Transverse colon (tissue), 4 donors: Measurements from ENCODE around the gene TXNRD1. TPM values are rescaled to one million over a fixed set of nuclear protein-coding genes. Genes with fewer than 3 reads are reported as not detected.

Source experiments
- DNase-seq: peaks from one replicate; pipeline ENCODE4 v3.0.0-alpha.2; 2019
- H3K27ac ChIP-seq, 4 donors: fragments of 200-600 bp; sonication (generic); 2 replicates each; pipeline ENCODE4 v1.5.1; 2016 to 2018; ENCODE audit warnings: inconsistent platforms in 4 of 4
- H3K27me3 ChIP-seq: fragments of 200-600 bp; sonication (generic); 2 replicates; pipeline ENCODE4 v1.5.1; 2017; ENCODE audit warnings: inconsistent platforms
- H3K36me3 ChIP-seq, 4 donors: fragments of 200-600 bp; sonication (generic); 2 replicates each; pipeline ENCODE4 v1.5.1; 2017 to 2019; ENCODE audit warnings: inconsistent platforms in 4 of 4
- H3K4me1 ChIP-seq, 4 donors: fragments of 200-600 bp; sonication (generic); 2 replicates each; pipeline ENCODE4 v1.5.1; 2017 to 2020; ENCODE audit warnings: inconsistent platforms in 4 of 4
- H3K4me3 ChIP-seq, 4 donors: fragments of 200-600 bp; sonication (generic); 1 replicate in 1 of 4; 2 replicates in 3 of 4; pipeline versions ENCODE4 v1.5.1 to v1.6.1; 2017 to 2019; ENCODE audit warnings: inconsistent platforms in 4 of 4
- H3K9me3 ChIP-seq, 2 donors: fragments of 200-600 bp; sonication (generic); 2 replicates each; pipeline ENCODE4 v1.5.1; 2017 to 2019; ENCODE audit warnings: inconsistent platforms in 2 of 2
- CTCF ChIP-seq, 5 experiments: fragments of 200-600 bp in 3 of 5; fragments of 450-650 bp in 2 of 5; sonication (generic) in 3 of 5; IDR thresholded peaks; 1 replicate in 2 of 5; 2 replicates in 3 of 5; pipeline ENCODE4 v1.5.1; 2016 to 2017; ENCODE audit warnings: antibody characterized with exemption in 5 of 5, inconsistent platforms in 3 of 5, mild to moderate bottlenecking in 2 of 5, moderate library complexity in 1 of 5
- EP300 ChIP-seq: sonication (generic); formaldehyde crosslinking; IDR thresholded peaks from one replicate; pipeline ENCODE4 v1.6.1; 2017; ENCODE audit warnings: antibody characterized with exemption, low read depth
- POLR2A ChIP-seq: fragments of 450-650 bp; IDR thresholded peaks from one replicate; pipeline ENCODE4 v1.6.1; 2016; ENCODE audit warnings: antibody characterized with exemption, mild to moderate bottlenecking, moderate library complexity
- POLR2AphosphoS5 ChIP-seq, 3 donors: sonication (generic); formaldehyde crosslinking; IDR thresholded peaks; one replicate each; pipeline ENCODE4 v1.6.1; 2016; ENCODE audit warnings: antibody characterized with exemption in 3 of 3
- WGBS, 2 donors: methylation state at CpG; one replicate each; pipeline ENCODE4 v1.1.5; 2018; ENCODE audit warnings: low coverage in 1 of 2; 5-methylcytosine and 5-hydroxymethylcytosine counted together
- in situ Hi-C, 4 donors: fragments of 200-750 bp; cut with MboI; loops; one replicate each; pipeline versions ENCODE4 v1.15.0 to v1.15.1; 2017; ENCODE audit warnings: low sequenced_read_pairs in 3 of 4, low pct_ligation_motif_present in 1 of 4, low pct_unique_long_range_greater_than_20kb in 1 of 4
- intact Hi-C: fragments of 100-400 bp; cut with DNase I; formaldehyde crosslinking; loops from one replicate; pipeline ENCODE4 v1.15.1; 2023; ENCODE audit warnings: low total_unique reads
- total RNA-seq, 4 donors: library from RNA; depleted of rRNA; stranded (reverse); fragments of >200 nt; gene quantifications; one replicate each; pipeline ENCODE4 v1.1.0, GENCODE V29; 2016

TXNRD1 gene
- total RNA-seq, 4 donors from 2014 or later: 72.9 to 127 (median 122) TPM

- WGBS, 2 donors: 95 to 97% methylated on average over 6 to 18 of the region's 18 CpGs
- no peak for TF ChIP-seq POLR2AphosphoS5 (IDR thresholded peaks at IDR 0.05)
- TF ChIP-seq EP300: no peak
- TF ChIP-seq CTCF (IDR thresholded peaks at IDR 0.05): no peak
- TF ChIP-seq POLR2A: no peak
- H3K4me1 ChIP-seq: peaks cover 0 to 2% (median 0%) of the 10 kb centered on the region in 4 donors
- H3K27ac ChIP-seq: no peak overlapping the region
- in situ Hi-C loops: no loop called here
- no peak for DNase-seq
- H3K9me3 ChIP-seq: no peaks in the 10 kb centered on the region
- intact Hi-C loops: no loop called here
- no peaks in the 10 kb centered on the region for H3K36me3 ChIP-seq
- H3K27me3 ChIP-seq: no peaks in the 10 kb centered on the region
- no peak overlapping the region for H3K4me3 ChIP-seq
Measured at GRCh38 chr12:104187446-104188155, 28.0 kb upstream of the TXNRD1 start.

- in situ Hi-C loops (no loop called here), intact Hi-C loops (no loop called here)
- WGBS, 2 donors: 80 to 92% methylated on average over 3 of the region's 3 CpGs
- no peak overlapping the region for H3K27ac ChIP-seq
- no peak for DNase-seq
- TF ChIP-seq CTCF (IDR thresholded peaks at IDR 0.05) (no peak), EP300 (no peak), POLR2A (no peak), POLR2AphosphoS5 (IDR thresholded peaks at IDR 0.05) (no peak)
- no peaks in the 10 kb centered on the region for H3K9me3 ChIP-seq
- no peaks in the 10 kb centered on the region for H3K36me3 ChIP-seq
- H3K4me1 ChIP-seq: no peaks in the 10 kb centered on the region
- no peak overlapping the region for H3K4me3 ChIP-seq
- H3K27me3 ChIP-seq: no peaks in the 10 kb centered on the region
Measured at GRCh38 chr12:104188534-104188933, 27.0 kb upstream of the TXNRD1 start.

- Histone ChIP-seq H3K4me1 (no peaks in the 10 kb centered on the region), H3K4me3 (no peak overlapping the region), H3K27ac (no peak overlapping the region), H3K9me3 (no peaks in the 10 kb centered on the region), H3K27me3 (no peaks in the 10 kb centered on the region), H3K36me3 (no peaks in the 10 kb centered on the region)
- DNase-seq: no peak
- in situ Hi-C loops (no loop called here), intact Hi-C loops (no loop called here)
- TF ChIP-seq CTCF (IDR thresholded peaks at IDR 0.05) (no peak), POLR2A (no peak), EP300 (no peak), POLR2AphosphoS5 (IDR thresholded peaks at IDR 0.05) (no peak)
- 90% methylated on average over 2 of the region's 2 CpGs; no CpG with 5 or more reads in 1 of the 2 donors for WGBS, 2 donors
Measured at GRCh38 chr12:104189915-104190555, 25.5 kb upstream of the TXNRD1 start.

- in situ Hi-C loops: no loop called here
- intact Hi-C loops: no loop called here
- 100% methylated on average over 3 of the region's 3 CpGs for WGBS, 2 donors
Measured at GRCh38 chr12:104190641-104191176, 24.9 kb upstream of the TXNRD1 start.

More at GRCh38 chr12:104190641-104191176, 24.9 kb upstream of the TXNRD1 start:
- Histone ChIP-seq H3K4me1 (no peaks in the 10 kb centered on the region), H3K27me3 (no peaks in the 10 kb centered on the region), H3K36me3 (no peaks in the 10 kb centered on the region), H3K27ac (no peak overlapping the region), H3K4me3 (no peak overlapping the region), H3K9me3 (no peaks in the 10 kb centered on the region)
- no peak for DNase-seq
- TF ChIP-seq POLR2A (no peak), EP300 (no peak), POLR2AphosphoS5 (IDR thresholded peaks at IDR 0.05) (no peak), CTCF (IDR thresholded peaks at IDR 0.05) (no peak)
